T-helper 17 cell (primary cell): ENCODE results near the gene SNRNP25. TPM values are rescaled to one million over a fixed set of nuclear protein-coding genes. Genes with fewer than 3 reads are reported as not detected.

Experiments used
- ATAC-seq: fragments of 150-1000 bp; cut with Tn5 transposase; 2 replicates; pipeline ENCODE4 v1.10.0; 2021; ENCODE audit warnings: mild to moderate bottlenecking, moderate library complexity
- DNase-seq, 3 donors: peaks; one replicate each; pipeline versions ENCODE4 v3.0.0 to v3.0.0-alpha.2; 2020 to 2021
- H3K9me3 ChIP-seq: one replicate; pipeline ENCODE4 v1.7.0; 2013; ENCODE audit warnings: low read length, mild to moderate bottlenecking; ENCODE audit not compliant: control insufficient read depth, poor library complexity, severe bottlenecking
- H3K27ac Mint-ChIP-seq: one replicate; pipeline ENCODE4 v1.8.0; 2022; ENCODE audit warnings: mild to moderate bottlenecking, moderate library complexity, mixed read lengths
- H3K27me3 Mint-ChIP-seq: one replicate; pipeline ENCODE4 v1.8.0; 2022; ENCODE audit warnings: mixed read lengths
- H3K36me3 Mint-ChIP-seq: one replicate; pipeline ENCODE4 v1.8.0; 2022; ENCODE audit warnings: low read depth, mixed read lengths
- H3K4me1 Mint-ChIP-seq: one replicate; pipeline ENCODE4 v1.8.0; 2022; ENCODE audit warnings: mild to moderate bottlenecking, mixed read lengths
- H3K4me3 Mint-ChIP-seq: one replicate; pipeline ENCODE4 v1.8.0; 2022; ENCODE audit warnings: mild to moderate bottlenecking, moderate library complexity, mixed read lengths
- total RNA-seq, 4 donors: library from RNA in 2 of 4; stranded (reverse) in 2 of 4; gene quantifications; one replicate each; pipeline ENCODE4 v1.2.3 and lab custom pipeline; 2022 to 2026

SNRNP25 gene
- total RNA-seq, 2 donors from 2014 or later: 6.5 to 7.3 TPM

- H3K4me1 Mint-ChIP-seq: peaks cover 6% of the 10 kb centered on the region
- DNase-seq (no peak), ATAC-seq (no peak)
- no peak overlapping the region for H3K4me3 Mint-ChIP-seq
- H3K27me3 Mint-ChIP-seq: no peaks in the 10 kb centered on the region
- H3K27ac Mint-ChIP-seq: no peak overlapping the region
- no peaks in the 10 kb centered on the region for H3K36me3 Mint-ChIP-seq
- H3K9me3 ChIP-seq: no peaks in the 10 kb centered on the region
Measured at GRCh38 chr16:94918-95265, 41.3 kb downstream of the SNRNP25 start.

- no peaks in the 10 kb centered on the region for H3K36me3 Mint-ChIP-seq
- H3K27ac Mint-ChIP-seq: no peak overlapping the region
- peak; percentile 100 for ATAC-seq
Measured at GRCh38 chr16:96935-97381, 43.3 kb downstream of the SNRNP25 start.

GRCh38 chr16:97822-98221 lies 44.2 kb downstream of the SNRNP25 start:
- H3K4me1 Mint-ChIP-seq: peaks cover 9% of the 10 kb centered on the region
- H3K4me3 Mint-ChIP-seq: no peak overlapping the region
- no peak for DNase-seq
- H3K27ac Mint-ChIP-seq: no peak overlapping the region
- H3K27me3 Mint-ChIP-seq: no peaks in the 10 kb centered on the region
- H3K9me3 ChIP-seq: no peaks in the 10 kb centered on the region
- H3K36me3 Mint-ChIP-seq: no peaks in the 10 kb centered on the region
- ATAC-seq: no peak

More at GRCh38 chr16:96935-97381, 43.3 kb downstream of the SNRNP25 start:
- DNase-seq: peak; percentile 85 to 90 (median 86)
- no peaks in the 10 kb centered on the region for H3K27me3 Mint-ChIP-seq
- peaks cover 9% of the 10 kb centered on the region for H3K4me1 Mint-ChIP-seq
- H3K9me3 ChIP-seq: no peaks in the 10 kb centered on the region
- H3K4me3 Mint-ChIP-seq: no peak overlapping the region

GRCh38 chr16:100989-101388 lies 47.4 kb downstream of the SNRNP25 start:
- H3K36me3 Mint-ChIP-seq: no peaks in the 10 kb centered on the region
- no peaks in the 10 kb centered on the region for H3K27me3 Mint-ChIP-seq
- no peak for DNase-seq
- H3K4me1 Mint-ChIP-seq: peaks cover 9% of the 10 kb centered on the region
- H3K4me3 Mint-ChIP-seq: no peak overlapping the region
- H3K27ac Mint-ChIP-seq: no peak overlapping the region
- ATAC-seq: no peak
- H3K9me3 ChIP-seq: no peaks in the 10 kb centered on the region

DNA sequence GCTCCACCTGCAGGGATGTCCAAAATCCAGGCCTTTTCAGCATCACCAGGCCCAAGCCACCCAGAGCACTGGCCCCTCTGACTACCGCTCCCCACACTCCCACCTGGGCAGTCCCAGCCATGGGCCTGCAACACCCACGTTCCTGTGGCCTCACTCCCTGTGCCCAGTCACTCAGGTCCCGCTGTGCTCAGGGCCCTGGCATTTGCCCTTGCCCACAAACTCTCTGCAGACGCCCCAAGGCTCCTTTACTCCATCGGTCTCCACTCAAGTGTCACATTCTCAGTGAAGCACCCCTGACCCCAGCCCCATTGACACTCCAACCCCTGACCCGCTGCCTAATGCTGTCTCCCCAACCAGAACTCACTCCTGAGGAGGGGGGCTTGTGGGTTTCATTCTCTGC lies 48.0 kb downstream of the SNRNP25 start:
- H3K27me3 Mint-ChIP-seq: no peaks in the 10 kb centered on the region
- no peak for DNase-seq
- no peak overlapping the region for H3K4me3 Mint-ChIP-seq
- H3K4me1 Mint-ChIP-seq: peaks cover 9% of the 10 kb centered on the region
- H3K36me3 Mint-ChIP-seq: no peaks in the 10 kb centered on the region
- H3K27ac Mint-ChIP-seq: no peak overlapping the region
- no peak for ATAC-seq
- no peaks in the 10 kb centered on the region for H3K9me3 ChIP-seq

DNA sequence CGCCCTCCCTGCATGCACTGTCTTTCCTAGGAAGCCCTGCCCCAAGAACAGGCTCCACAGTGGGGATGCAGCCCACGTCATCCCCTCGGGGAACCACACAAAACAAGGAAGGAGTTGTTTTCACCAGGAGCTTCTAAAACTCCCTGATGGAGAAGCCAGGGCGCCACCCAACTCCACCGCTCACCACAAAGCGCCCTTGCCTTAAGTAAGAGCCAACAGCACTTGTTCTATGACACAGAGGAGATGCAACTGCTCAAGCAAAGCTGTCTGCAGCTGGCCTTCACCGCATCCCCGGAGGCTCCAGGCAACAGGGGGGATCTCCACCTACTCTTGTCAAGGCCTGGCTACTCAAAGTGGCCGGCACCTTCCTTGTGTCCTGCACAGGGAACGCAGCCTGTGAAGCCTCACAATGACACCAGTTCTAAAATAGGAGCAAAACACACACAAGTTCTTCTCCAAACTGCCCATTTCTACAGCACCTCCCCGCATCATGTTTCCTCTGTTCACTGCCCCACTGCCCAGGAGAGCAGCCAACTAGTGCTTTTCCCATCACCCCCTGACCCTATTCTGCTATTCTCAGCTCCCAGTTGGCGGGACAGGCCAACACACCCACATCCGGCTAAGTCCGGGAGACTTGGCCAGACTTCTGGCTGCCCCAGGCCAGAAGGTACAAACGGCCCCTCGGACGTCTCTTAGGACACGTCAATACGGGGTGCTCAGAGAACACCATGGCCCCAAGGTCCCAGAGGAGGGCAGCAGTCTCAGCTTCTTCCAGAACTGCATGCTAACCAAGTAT lies 48.6 kb downstream of the SNRNP25 start:
- H3K27ac Mint-ChIP-seq: no peak overlapping the region
- no peak for ATAC-seq
- no peaks in the 10 kb centered on the region for H3K36me3 Mint-ChIP-seq
- no peaks in the 10 kb centered on the region for H3K27me3 Mint-ChIP-seq
- no peak overlapping the region for H3K4me3 Mint-ChIP-seq
- H3K4me1 Mint-ChIP-seq: peaks cover 9% of the 10 kb centered on the region
- DNase-seq: no peak
- H3K9me3 ChIP-seq: no peaks in the 10 kb centered on the region

GRCh38 chr16:104355-104754 lies 50.7 kb downstream of the SNRNP25 start:
- Mint-ChIP-seq H3K27ac (no peak overlapping the region), H3K27me3 (no peaks in the 10 kb centered on the region), H3K36me3 (no peaks in the 10 kb centered on the region), H3K4me1 (peaks cover 6% of the 10 kb centered on the region), H3K4me3 (no peak overlapping the region)
- DNase-seq (no peak), ATAC-seq (no peak)
- no peaks in the 10 kb centered on the region for H3K9me3 ChIP-seq

- H3K36me3 Mint-ChIP-seq: no peaks in the 10 kb centered on the region
- DNase-seq (no peak), ATAC-seq (no peak)
- H3K27ac Mint-ChIP-seq: no peak overlapping the region
- no peaks in the 10 kb centered on the region for H3K27me3 Mint-ChIP-seq
- H3K9me3 ChIP-seq: no peaks in the 10 kb centered on the region
- peaks cover 6% of the 10 kb centered on the region for H3K4me1 Mint-ChIP-seq
- no peak overlapping the region for H3K4me3 Mint-ChIP-seq
Measured at GRCh38 chr16:104928-105327, 51.3 kb downstream of the SNRNP25 start.

DNA sequence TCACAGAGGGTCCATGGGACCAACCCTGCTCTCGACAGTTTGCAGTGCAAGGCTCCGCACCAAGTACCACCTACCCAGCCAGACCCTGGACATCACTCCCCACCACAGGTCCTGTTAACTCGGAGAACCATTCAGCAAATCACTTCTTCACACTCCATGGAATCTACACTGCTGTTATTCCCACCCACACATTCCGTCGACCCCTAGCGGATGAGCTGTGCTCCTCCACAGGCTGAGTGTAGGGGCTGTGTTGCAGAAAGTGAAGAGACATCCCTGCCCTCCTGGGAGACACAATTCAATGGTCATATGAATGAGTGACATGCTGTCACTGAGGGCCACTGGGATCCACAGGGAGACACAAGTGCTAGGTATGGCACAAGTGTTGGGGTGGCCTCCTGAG lies 51.9 kb downstream of the SNRNP25 start:
- DNase-seq (no peak), ATAC-seq (no peak)
- Mint-ChIP-seq H3K27ac (no peak overlapping the region), H3K27me3 (no peaks in the 10 kb centered on the region), H3K4me3 (no peak overlapping the region), H3K36me3 (no peaks in the 10 kb centered on the region), H3K4me1 (peaks cover 6% of the 10 kb centered on the region)
- no peaks in the 10 kb centered on the region for H3K9me3 ChIP-seq

GRCh38 chr16:106623-107324 lies 53.1 kb downstream of the SNRNP25 start:
- ATAC-seq (peak; percentile 77), DNase-seq (peak in 2 of 3 donors; percentile 29 to 36)
- no peaks in the 10 kb centered on the region for H3K27me3 Mint-ChIP-seq
- H3K4me1 Mint-ChIP-seq: peaks cover 3% of the 10 kb centered on the region
- H3K9me3 ChIP-seq: no peaks in the 10 kb centered on the region
- H3K4me3 Mint-ChIP-seq: no peak overlapping the region
- no peaks in the 10 kb centered on the region for H3K36me3 Mint-ChIP-seq
- no peak overlapping the region for H3K27ac Mint-ChIP-seq

Other genes starting within 250 kb of the SNRNP25 start
- 10 to 100 TPM in 1 of 2 donors, 1 to 10 TPM in 1; 6.3 to 10.6 TPM for gene POLR3K, start 220 bp upstream of the SNRNP25 start, total RNA-seq
- under 1 TPM in 1 of 2 donors, not detected in 1; 0.75 TPM for gene RHBDF1, start 18.8 kb downstream of the SNRNP25 start, total RNA-seq
- 10 to 100 TPM; 24.3 to 27.4 TPM for gene MPG, start 24.4 kb downstream of the SNRNP25 start, total RNA-seq
- 10 to 100 TPM; 24.3 to 32.2 TPM for gene NPRL3, start 84.8 kb downstream of the SNRNP25 start, total RNA-seq
- gene HBZ, start 98.8 kb downstream of the SNRNP25 start, total RNA-seq: not detected
- not detected for gene HBM, start 112.2 kb downstream of the SNRNP25 start, total RNA-seq
- not detected for gene HBA2, start 119.0 kb downstream of the SNRNP25 start, total RNA-seq
- 1 to 10 TPM in 1 of 2 donors, under 1 TPM in 1; 0.65 to 6.5 TPM for gene HBA1, start 122.9 kb downstream of the SNRNP25 start, total RNA-seq
- gene HBQ1, start 126.6 kb downstream of the SNRNP25 start, total RNA-seq: not detected
- gene LUC7L, start 175.6 kb downstream of the SNRNP25 start, total RNA-seq: 100 to 1,000 TPM; 137 to 142 TPM
- 10 to 100 TPM; 20.8 to 21.2 TPM for gene FAM234A, start 181.0 kb downstream of the SNRNP25 start, total RNA-seq
- gene RGS11, start 222.1 kb downstream of the SNRNP25 start, total RNA-seq: not detected
- not detected for gene ARHGDIG, start 226.8 kb downstream of the SNRNP25 start, total RNA-seq
- gene PDIA2, start 229.3 kb downstream of the SNRNP25 start, total RNA-seq: under 1 TPM in 1 of 2 donors, not detected in 1; 0.99 TPM